ENCODE measurements around the gene HMGCL. TPM values are rescaled to one million over a fixed set of nuclear protein-coding genes. Genes with fewer than 3 reads are reported as not detected.

Gene HMGCL
- total RNA-seq, 4 donors from 2014 or later = 19.2 to 47.1 (median 41.4) TPM

GRCh38 chr1:23801876-23802275 is 23.4 kb downstream of the HMGCL start:
- ATAC-seq (ENCODE audit: low FRiP score) (no peak), DNase-seq (ENCODE audit: low spot score) (no peak)
- no peak for TF ChIP-seq CTCF (IDR thresholded peaks at IDR 0.05)

- ATAC-seq (ENCODE audit: low FRiP score) = no peak
- DNase-seq (ENCODE audit: low spot score) = no peak
- no peak for TF ChIP-seq CTCF (IDR thresholded peaks at IDR 0.05)
Measured at GRCh38 chr1:23801338-23801748, 23.9 kb downstream of the HMGCL start.

GRCh38 chr1:23800400-23801337 is 24.6 kb downstream of the HMGCL start, which contains the start of gene GALE:
TSS of gene GALE (minus strand) at chr1:23800754. CDS start at chr1:23799007, 1,747 bp downstream.
- no peak for TF ChIP-seq CTCF (IDR thresholded peaks at IDR 0.05)
- peak; percentile 84 for ATAC-seq (ENCODE audit: low FRiP score)
- peak; percentile 90 for DNase-seq (ENCODE audit: low spot score)

GRCh38 chr1:23799570-23800399 is 25.4 kb downstream of the HMGCL start:
- TF ChIP-seq CTCF (IDR thresholded peaks at IDR 0.05) = no peak
- DNase-seq (ENCODE audit: low spot score) (peak; percentile 49), ATAC-seq (ENCODE audit: low FRiP score) (peak; percentile 85)

GRCh38 chr1:23799255-23799569 is 26.0 kb downstream of the HMGCL start:
- TF ChIP-seq CTCF (IDR thresholded peaks at IDR 0.05) = no peak
- DNase-seq (ENCODE audit: low spot score) (no peak), ATAC-seq (ENCODE audit: low FRiP score) (no peak)

- DNase-seq (ENCODE audit: low spot score) = no peak
- no peak for ATAC-seq (ENCODE audit: low FRiP score)
- no peak for TF ChIP-seq CTCF (IDR thresholded peaks at IDR 0.05)
Measured at GRCh38 chr1:23798662-23799142, 26.5 kb downstream of the HMGCL start.

Measured in omental fat pad (tissue), 4 donors.